SK-N-SH (cell line): ENCODE data around the gene TSPAN15. TPM values are rescaled to one million over a fixed set of nuclear protein-coding genes. Genes with fewer than 3 reads are reported as not detected.

Source experiments
- CTCF ChIA-PET: fragments of 300-600, 350-600 bp; formaldehyde crosslinking; extraction: SDS; loops from one replicate; lab custom pipeline; 2021; lab: Yijun Ruan, JAX
- POLR2A ChIA-PET: fragments of 350-600 bp; sonication (Branson Sonifier 250); formaldehyde crosslinking; extraction: SDS; loops from one replicate; lab custom pipeline; 2020; ENCODE audit warnings: antibody characterized with exemption, inconsistent platforms; lab: Yijun Ruan, JAX
- DNase-seq: peaks from one replicate; pipeline ENCODE4 v3.0.0; 2012
- H2AFZ ChIP-seq: fragments of 200-600 bp; sonication (generic); 2 replicates; pipeline ENCODE4 v1.8.1; 2016; ENCODE audit warnings: antibody characterized with exemption, mild to moderate bottlenecking, low read depth
- H3F3A ChIP-seq: fragments of 200-600 bp; sonication (generic); replicated peaks from 2 replicates; pipeline ENCODE3; 2016; ENCODE audit warnings: antibody characterized with exemption, mild to moderate bottlenecking; ENCODE audit not compliant: insufficient read depth
- H3K27ac ChIP-seq, 2 experiments: fragments of 200-500 bp in 1 of 2; fragments of 200-600 bp in 1 of 2; sonication (Bioruptor generic) in 1 of 2; sonication (generic), shearing (Covaris generic) in 1 of 2; 2 replicates each; pipeline versions ENCODE4 v1.5.1 to v1.6.1; 2014 to 2016; ENCODE audit warnings: low read depth in 2 of 2, inconsistent platforms in 1 of 2, low read length in 1 of 2, mild to moderate bottlenecking in 1 of 2, mixed read lengths in 1 of 2
- H3K27me3 ChIP-seq: fragments of 200-600 bp; sonication (generic), shearing (Covaris generic); 2 replicates; pipeline ENCODE4 v1.6.1; 2016; ENCODE audit warnings: mixed run types; ENCODE audit not compliant: insufficient read depth
- H3K36me3 ChIP-seq, 2 experiments: fragments of 200-500 bp in 1 of 2; fragments of 200-600 bp in 1 of 2; sonication (Bioruptor generic) in 1 of 2; sonication (generic) in 1 of 2; replicated peaks in 1 of 2; 2 replicates each; pipeline versions ENCODE3 to v1.5.1; 2014 to 2016; ENCODE audit warnings: low read length in 1 of 2, mild to moderate bottlenecking in 1 of 2; ENCODE audit not compliant: insufficient read depth in 2 of 2, control insufficient read depth in 1 of 2
- H3K4me1 ChIP-seq, 2 experiments: fragments of 200-500 bp in 1 of 2; fragments of 200-600 bp in 1 of 2; sonication (Bioruptor generic) in 1 of 2; sonication (generic), shearing (Covaris generic) in 1 of 2; 2 replicates each; pipeline versions ENCODE4 v1.5.1 to v1.6.1; 2014 to 2016; ENCODE audit warnings: low read depth in 1 of 2, low read length in 1 of 2, mixed run types in 1 of 2; ENCODE audit not compliant: insufficient read depth in 2 of 2, control insufficient read depth in 1 of 2
- H3K4me2 ChIP-seq: fragments of 200-600 bp; sonication (generic), shearing (Covaris generic); 2 replicates; pipeline ENCODE4 v1.6.1; 2017; ENCODE audit warnings: mixed run types
- H3K4me3 ChIP-seq, 2 experiments: fragments of 200-500 bp in 1 of 2; fragments of 200-600 bp in 1 of 2; sonication (Bioruptor generic) in 1 of 2; sonication (generic), shearing (Covaris generic) in 1 of 2; 2 replicates each; pipeline versions ENCODE4 v1.5.1 to v1.8.1; 2014 to 2016; ENCODE audit warnings: low read depth in 2 of 2, inconsistent platforms in 1 of 2, low read length in 1 of 2, mild to moderate bottlenecking in 1 of 2, mixed read lengths in 1 of 2, moderate library complexity in 1 of 2
- H3K79me2 ChIP-seq: fragments of 200-600 bp; sonication (generic); 2 replicates; pipeline ENCODE4 v1.8.1; 2017; ENCODE audit warnings: mild to moderate bottlenecking; ENCODE audit not compliant: insufficient read depth
- H3K9ac ChIP-seq: fragments of 200-600 bp; sonication (generic); 2 replicates; pipeline ENCODE4 v1.6.1; 2017; ENCODE audit warnings: mixed run types
- H3K9me2 ChIP-seq: fragments of 200-600 bp; sonication (generic); 2 replicates; pipeline ENCODE4 v1.6.1; 2017; ENCODE audit warnings: mixed run types
- H3K9me3 ChIP-seq: fragments of 200-600 bp; sonication (generic); 2 replicates; pipeline ENCODE4 v1.6.1; 2017; ENCODE audit warnings: mixed run types, mild to moderate bottlenecking, moderate library complexity
- H4K20me1 ChIP-seq: fragments of 200-600 bp; sonication (generic); 2 replicates; pipeline ENCODE4 v1.6.1; 2017; ENCODE audit warnings: mild to moderate bottlenecking, mixed run types; ENCODE audit not compliant: insufficient read depth
- ELF1 ChIP-seq: IDR thresholded peaks from 2 replicates; pipeline ENCODE4 v1.4.0; 2012
- EP300 ChIP-seq, 2 experiments: IDR thresholded peaks; 2 replicates each; pipeline versions ENCODE4 v1.4.0 to v1.6.1; 2012; ENCODE audit warnings: borderline replicate concordance in 1 of 2, low read depth in 1 of 2, low read length in 1 of 2
- EZH2phosphoT487 ChIP-seq: fragments of 200-600 bp; sonication (generic); IDR thresholded peaks from 2 replicates; pipeline ENCODE4 v1.6.1; 2017; ENCODE audit warnings: low read depth, mixed run types, mild to moderate bottlenecking, antibody characterized with exemption, moderate library complexity, borderline replicate concordance
- FOXJ3 ChIP-seq: sonication (generic); formaldehyde crosslinking; IDR thresholded peaks from 2 replicates; pipeline ENCODE4 v1.5.1; 2020; ENCODE audit warnings: mild to moderate bottlenecking, missing genetic modification reagents
- GABPA ChIP-seq: IDR thresholded peaks from 2 replicates; pipeline ENCODE4 v1.4.0; 2012; ENCODE audit warnings: low read depth, mild to moderate bottlenecking
- JUND ChIP-seq: IDR thresholded peaks from 2 replicates; pipeline ENCODE4 v1.4.0; 2012
- MEF2A ChIP-seq: IDR thresholded peaks from 2 replicates; pipeline ENCODE4 v1.4.0; 2012; ENCODE audit warnings: low read depth, borderline replicate concordance
- NFIC ChIP-seq: IDR thresholded peaks from 2 replicates; pipeline ENCODE4 v1.4.0; 2012; ENCODE audit warnings: borderline replicate concordance
- POLR2AphosphoS5 ChIP-seq: IDR thresholded peaks from 2 replicates; pipeline ENCODE4 v1.6.1; 2012; ENCODE audit warnings: low read depth, low read length
- RAD21 ChIP-seq: IDR thresholded peaks from 2 replicates; pipeline ENCODE4 v1.6.1; 2012; ENCODE audit warnings: mild to moderate bottlenecking, low read length
- RCOR1 ChIP-seq: fragments of 150-350 bp; IDR thresholded peaks from 2 replicates; pipeline ENCODE4 v1.6.1; 2017; ENCODE audit warnings: antibody characterized with exemption, low read length
- RFX5 ChIP-seq: IDR thresholded peaks from 2 replicates; pipeline ENCODE4 v1.6.1; 2012; ENCODE audit warnings: mild to moderate bottlenecking, improper control_type of control experiment, low read length
- RXRA ChIP-seq: IDR thresholded peaks from 2 replicates; pipeline ENCODE4 v1.4.0; 2012; ENCODE audit warnings: low read depth, mild to moderate bottlenecking, borderline replicate concordance
- SIN3A ChIP-seq: IDR thresholded peaks from 2 replicates; pipeline ENCODE4 v1.6.1; 2012; ENCODE audit warnings: low read depth, mild to moderate bottlenecking, low read length, moderate library complexity, borderline replicate concordance
- SMC3 ChIP-seq: IDR thresholded peaks from 2 replicates; pipeline ENCODE4 v1.6.1; 2012; ENCODE audit warnings: low read depth, low read length, improper control_type of control experiment
- TAF1 ChIP-seq: IDR thresholded peaks from 2 replicates; pipeline ENCODE4 v1.6.1; 2012; ENCODE audit warnings: low read depth, mild to moderate bottlenecking, low read length, moderate library complexity, borderline replicate concordance
- TCF12 ChIP-seq: IDR thresholded peaks from 2 replicates; pipeline ENCODE4 v1.4.0; 2012
- TEAD4 ChIP-seq: IDR thresholded peaks from 2 replicates; pipeline ENCODE4 v1.4.0; 2012; ENCODE audit warnings: mild to moderate bottlenecking, borderline replicate concordance; ENCODE audit not compliant: insufficient read depth
- USF1 ChIP-seq: IDR thresholded peaks from 2 replicates; pipeline ENCODE4 v1.4.0; 2012; ENCODE audit warnings: low read depth, borderline replicate concordance
- YY1 ChIP-seq: IDR thresholded peaks from 2 replicates; pipeline ENCODE4 v1.4.0; 2012; ENCODE audit warnings: low read depth, mild to moderate bottlenecking
- WGBS: methylation state at CpG from one replicate; pipeline ENCODE4 v1.1.6; 2017; ENCODE audit warnings: low lambda C conversion rate; 5-methylcytosine and 5-hydroxymethylcytosine counted together
- polyA plus RNA-seq, 3 experiments: library from polyadenylated mRNA; depleted of rRNA; stranded (reverse); fragments of >200 nt; gene quantifications; 2 replicates each; pipeline ENCODE4 v1.2.3, GENCODE V29; 2012
- TF ChIP-seq, protein P1 (sequence below): IDR thresholded peaks from 2 replicates; pipeline ENCODE4 v1.6.1; 2012; ENCODE audit warnings: mild to moderate bottlenecking, low read depth, low read length, moderate library complexity
- TF ChIP-seq, protein P2 (sequence below): fragments of 150-350 bp; IDR thresholded peaks from 2 replicates; pipeline ENCODE4 v1.6.1; 2016; ENCODE audit warnings: mild to moderate bottlenecking, low read depth, low read length

Gene TSPAN15
- polyA plus RNA-seq, 1 of the 3 experiments (the other 2 are of a cell fraction) = 8.5 TPM

- no peak overlapping the region for H3K27ac ChIP-seq
- WGBS = 88% methylated on average over 5 of the region's 6 CpGs
- ChIA-PET POLR2A (no interaction called here), CTCF (no interaction called here)
- no peaks in the 10 kb centered on the region for H3K9me2 ChIP-seq
- H3K79me2 ChIP-seq = no peaks in the 10 kb centered on the region
- H3K36me3 ChIP-seq = no peaks in the 10 kb centered on the region
- H3F3A ChIP-seq = no peaks in the 10 kb centered on the region
- no peak overlapping the region for H3K4me3 ChIP-seq
- no peaks in the 10 kb centered on the region for H3K9me3 ChIP-seq
- H3K9ac ChIP-seq = no peak overlapping the region
- peaks cover 4 to 23% of the 10 kb centered on the region in 2 experiments; a peak in 2 of 4 replicates for H3K4me1 ChIP-seq
- no peak overlapping the region for H3K4me2 ChIP-seq
- no peaks in the 10 kb centered on the region for H4K20me1 ChIP-seq
- no peak for DNase-seq
- H3K27me3 ChIP-seq = no peaks in the 10 kb centered on the region
- no peak overlapping the region for H2AFZ ChIP-seq
- TF ChIP-seq JUND (no peak), RFX5 (no peak), TEAD4 (no peak), EZH2phosphoT487 (no peak), RXRA (no peak), YY1 (no peak), RAD21 (no peak), SIN3A (no peak), POLR2AphosphoS5 (no peak), NFIC (no peak), RCOR1 (no peak), TAF1 (no peak)
- TF ChIP-seq, protein P1, sequence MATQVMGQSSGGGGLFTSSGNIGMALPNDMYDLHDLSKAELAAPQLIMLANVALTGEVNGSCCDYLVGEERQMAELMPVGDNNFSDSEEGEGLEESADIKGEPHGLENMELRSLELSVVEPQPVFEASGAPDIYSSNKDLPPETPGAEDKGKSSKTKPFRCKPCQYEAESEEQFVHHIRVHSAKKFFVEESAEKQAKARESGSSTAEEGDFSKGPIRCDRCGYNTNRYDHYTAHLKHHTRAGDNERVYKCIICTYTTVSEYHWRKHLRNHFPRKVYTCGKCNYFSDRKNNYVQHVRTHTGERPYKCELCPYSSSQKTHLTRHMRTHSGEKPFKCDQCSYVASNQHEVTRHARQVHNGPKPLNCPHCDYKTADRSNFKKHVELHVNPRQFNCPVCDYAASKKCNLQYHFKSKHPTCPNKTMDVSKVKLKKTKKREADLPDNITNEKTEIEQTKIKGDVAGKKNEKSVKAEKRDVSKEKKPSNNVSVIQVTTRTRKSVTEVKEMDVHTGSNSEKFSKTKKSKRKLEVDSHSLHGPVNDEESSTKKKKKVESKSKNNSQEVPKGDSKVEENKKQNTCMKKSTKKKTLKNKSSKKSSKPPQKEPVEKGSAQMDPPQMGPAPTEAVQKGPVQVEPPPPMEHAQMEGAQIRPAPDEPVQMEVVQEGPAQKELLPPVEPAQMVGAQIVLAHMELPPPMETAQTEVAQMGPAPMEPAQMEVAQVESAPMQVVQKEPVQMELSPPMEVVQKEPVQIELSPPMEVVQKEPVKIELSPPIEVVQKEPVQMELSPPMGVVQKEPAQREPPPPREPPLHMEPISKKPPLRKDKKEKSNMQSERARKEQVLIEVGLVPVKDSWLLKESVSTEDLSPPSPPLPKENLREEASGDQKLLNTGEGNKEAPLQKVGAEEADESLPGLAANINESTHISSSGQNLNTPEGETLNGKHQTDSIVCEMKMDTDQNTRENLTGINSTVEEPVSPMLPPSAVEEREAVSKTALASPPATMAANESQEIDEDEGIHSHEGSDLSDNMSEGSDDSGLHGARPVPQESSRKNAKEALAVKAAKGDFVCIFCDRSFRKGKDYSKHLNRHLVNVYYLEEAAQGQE = no peak
Measured at GRCh38 chr10:69463886-69464285, 12.6 kb downstream of the TSPAN15 start.

DNA sequence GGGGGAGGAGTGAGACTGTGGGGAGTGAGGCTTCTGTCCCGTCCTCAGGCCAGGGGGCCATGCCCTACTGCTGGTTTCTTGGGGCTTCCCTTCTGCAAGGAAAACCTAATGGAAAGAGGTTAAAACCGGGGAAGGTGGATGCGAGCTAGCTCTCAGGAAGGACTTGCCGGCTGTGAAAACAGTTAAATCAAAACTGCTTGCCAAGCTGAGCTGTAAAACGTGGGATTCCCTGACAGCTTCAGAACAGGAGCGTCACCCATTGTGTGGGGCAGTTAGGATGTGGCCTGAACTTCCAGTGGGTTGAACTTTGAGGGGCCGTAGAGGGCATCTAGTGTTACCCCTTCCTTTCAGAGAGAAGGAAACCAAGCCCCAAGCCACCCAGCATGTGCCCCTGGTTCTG lies 13.1 kb downstream of the TSPAN15 start:
- Histone ChIP-seq H3K4me2 (no peak overlapping the region), H3K9me3 (no peaks in the 10 kb centered on the region), H3F3A (no peaks in the 10 kb centered on the region), H2AFZ (no peak overlapping the region), H3K79me2 (no peaks in the 10 kb centered on the region), H3K9me2 (no peaks in the 10 kb centered on the region), H3K9ac (no peak overlapping the region), H4K20me1 (no peaks in the 10 kb centered on the region), H3K4me3 (no peak overlapping the region), H3K4me1 (peaks cover 8 to 23% of the 10 kb centered on the region in 2 experiments; a peak in 2 of 4 replicates), H3K27ac (no peak overlapping the region), H3K27me3 (no peaks in the 10 kb centered on the region), H3K36me3 (no peaks in the 10 kb centered on the region)
- ChIA-PET CTCF (interaction anchor here (1.8 kb wide), 1 partner anchor 17 kb away, joined by 6 read pairs; no protein-coding TSS in a partner anchor), POLR2A (no interaction called here)
- no peak for DNase-seq
- WGBS = 77% methylated on average over 7 of the region's 7 CpGs
- no peak for TF ChIP-seq EP300 (IDR thresholded peaks at IDR 0.05; ENCODE audit: borderline replicate concordance in 1 of 2, low read depth in 1 of 2, low read length in 1 of 2)
- TF ChIP-seq SIN3A = no peak
- TF ChIP-seq GABPA = no peak
- no peak for TF ChIP-seq RAD21
- no peak for TF ChIP-seq MEF2A
- no peak for TF ChIP-seq YY1
- no peak for TF ChIP-seq TCF12
- TF ChIP-seq ELF1 = no peak
- TF ChIP-seq SMC3 = no peak
- TF ChIP-seq, protein P2, sequence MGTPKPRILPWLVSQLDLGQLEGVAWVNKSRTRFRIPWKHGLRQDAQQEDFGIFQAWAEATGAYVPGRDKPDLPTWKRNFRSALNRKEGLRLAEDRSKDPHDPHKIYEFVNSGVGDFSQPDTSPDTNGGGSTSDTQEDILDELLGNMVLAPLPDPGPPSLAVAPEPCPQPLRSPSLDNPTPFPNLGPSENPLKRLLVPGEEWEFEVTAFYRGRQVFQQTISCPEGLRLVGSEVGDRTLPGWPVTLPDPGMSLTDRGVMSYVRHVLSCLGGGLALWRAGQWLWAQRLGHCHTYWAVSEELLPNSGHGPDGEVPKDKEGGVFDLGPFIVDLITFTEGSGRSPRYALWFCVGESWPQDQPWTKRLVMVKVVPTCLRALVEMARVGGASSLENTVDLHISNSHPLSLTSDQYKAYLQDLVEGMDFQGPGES = no peak
- TF ChIP-seq FOXJ3 (CRISPR knock-in tag) = no peak
- no peak for TF ChIP-seq JUND
- TF ChIP-seq USF1 = no peak
- TF ChIP-seq RFX5 = no peak
